Ovary (tissue), 3 donors: ENCODE measurements around the gene EFNA1.

ENCODE experiments used
- CTCF ChIP-seq, 3 donors: fragments of 450-650 bp in 2 of 3; fragments of 200-600 bp in 1 of 3; IDR thresholded peaks; one replicate each; pipeline versions ENCODE4 v1.5.1 to v1.8.0; 2016 to 2022; ENCODE audit warnings: antibody characterized with exemption in 3 of 3, mild to moderate bottlenecking in 1 of 3
- POLR2A ChIP-seq: fragments of 450-650 bp; IDR thresholded peaks from one replicate; pipeline ENCODE4 v1.6.1; 2017; ENCODE audit warnings: antibody characterized with exemption, mild to moderate bottlenecking, moderate library complexity
- donor health status: DM: no; HTN: no; CAD: no.

GRCh38 chr1:155128755-155129473 lies 1.2 kb downstream of the EFNA1 start:
- no peak for TF ChIP-seq POLR2A
- no peak for TF ChIP-seq CTCF (IDR thresholded peaks at IDR 0.05)
